Testis (tissue), 2 donors: ENCODE measurements around the gene TMEM222.

Experiments
- CTCF ChIP-seq, 3 experiments: fragments of 450-650 bp in 2 of 3; fragments of 200-600 bp in 1 of 3; sonication (generic) in 1 of 3; IDR thresholded peaks; one replicate each; pipeline ENCODE4 v1.5.1; 2016 to 2019; ENCODE audit warnings: antibody characterized with exemption in 3 of 3, mild to moderate bottlenecking in 2 of 3, moderate library complexity in 1 of 3
- POLR2A ChIP-seq: fragments of 450-650 bp; IDR thresholded peaks from one replicate; pipeline ENCODE4 v1.6.1; 2017; ENCODE audit warnings: antibody characterized with exemption, mild to moderate bottlenecking, moderate library complexity

DNA sequence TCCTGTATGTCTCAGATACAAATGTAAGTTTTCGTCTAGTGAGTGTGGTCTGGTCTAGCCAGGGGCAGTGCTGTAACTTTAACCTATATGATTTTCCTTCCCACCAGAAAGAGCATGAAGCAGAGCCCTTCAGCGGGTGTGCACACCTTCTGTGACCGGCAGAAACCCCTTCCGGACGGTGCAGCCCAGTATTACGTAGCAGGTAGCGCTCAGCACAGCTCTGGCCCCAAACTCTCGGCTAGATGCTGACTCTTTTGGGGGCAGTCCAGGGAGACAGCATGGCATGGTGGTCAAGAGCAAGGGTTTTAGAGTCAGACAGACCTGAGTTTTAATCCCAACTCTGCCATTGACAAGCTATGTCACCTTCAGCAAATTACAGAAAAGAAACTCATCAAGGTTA is 28.0 kb upstream of the TMEM222 start:
- TF ChIP-seq CTCF (IDR thresholded peaks at IDR 0.05) (no peak), POLR2A (no peak)
